ENCODE data around the gene DVL2.

DNA sequence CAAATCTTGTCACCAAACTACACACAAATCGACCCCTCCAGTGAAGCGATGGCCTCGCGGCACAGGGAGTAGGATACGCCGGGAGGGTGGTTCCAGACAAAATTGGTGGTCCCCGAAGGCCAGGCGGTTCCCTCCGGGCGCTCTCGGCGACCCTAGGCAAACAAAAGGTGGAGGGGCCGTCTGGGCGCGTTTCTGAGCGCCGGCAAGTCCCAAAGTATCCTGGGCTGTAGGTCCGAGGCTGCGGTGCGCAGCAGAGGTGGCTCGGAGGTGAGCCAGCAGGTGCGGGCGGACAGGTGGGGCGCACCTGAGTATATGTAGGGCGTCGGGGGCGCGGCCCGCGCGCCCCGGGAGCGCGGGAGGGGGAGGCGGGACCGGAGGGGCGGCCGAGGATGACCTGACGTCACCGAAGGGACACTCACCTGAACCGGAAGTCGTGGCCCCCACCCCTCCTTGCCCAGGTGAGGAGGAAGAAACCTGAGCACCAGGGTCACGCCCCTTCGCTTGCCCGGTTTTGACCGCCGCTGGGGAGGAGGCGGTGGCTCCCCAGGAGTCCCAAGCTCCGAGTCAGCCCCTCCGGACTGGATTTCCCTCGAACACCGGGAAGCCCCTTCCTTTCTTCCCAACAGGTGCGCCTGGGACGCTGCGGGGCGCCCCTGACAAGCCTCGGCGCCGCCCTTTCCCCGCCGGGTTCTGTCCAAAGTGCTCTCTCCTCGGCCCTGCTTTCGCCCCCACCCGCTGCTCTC lies 28.0 kb upstream of the DVL2 start, which contains the start of gene CLDN7:
- TF ChIP-seq, protein P1, sequence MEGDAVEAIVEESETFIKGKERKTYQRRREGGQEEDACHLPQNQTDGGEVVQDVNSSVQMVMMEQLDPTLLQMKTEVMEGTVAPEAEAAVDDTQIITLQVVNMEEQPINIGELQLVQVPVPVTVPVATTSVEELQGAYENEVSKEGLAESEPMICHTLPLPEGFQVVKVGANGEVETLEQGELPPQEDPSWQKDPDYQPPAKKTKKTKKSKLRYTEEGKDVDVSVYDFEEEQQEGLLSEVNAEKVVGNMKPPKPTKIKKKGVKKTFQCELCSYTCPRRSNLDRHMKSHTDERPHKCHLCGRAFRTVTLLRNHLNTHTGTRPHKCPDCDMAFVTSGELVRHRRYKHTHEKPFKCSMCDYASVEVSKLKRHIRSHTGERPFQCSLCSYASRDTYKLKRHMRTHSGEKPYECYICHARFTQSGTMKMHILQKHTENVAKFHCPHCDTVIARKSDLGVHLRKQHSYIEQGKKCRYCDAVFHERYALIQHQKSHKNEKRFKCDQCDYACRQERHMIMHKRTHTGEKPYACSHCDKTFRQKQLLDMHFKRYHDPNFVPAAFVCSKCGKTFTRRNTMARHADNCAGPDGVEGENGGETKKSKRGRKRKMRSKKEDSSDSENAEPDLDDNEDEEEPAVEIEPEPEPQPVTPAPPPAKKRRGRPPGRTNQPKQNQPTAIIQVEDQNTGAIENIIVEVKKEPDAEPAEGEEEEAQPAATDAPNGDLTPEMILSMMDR (IDR thresholded peaks at IDR 0.05), result peak in 2 of 5 experiments; percentile 14 to 43
- TF ChIP-seq EP300 (IDR thresholded peaks at IDR 0.05; ENCODE audit: low read depth), result peak; percentile 54
